ENCODE data around the gene FNDC3B. TPM values are rescaled to one million over a fixed set of nuclear protein-coding genes. Genes with fewer than 3 reads are reported as not detected.

Gene FNDC3B
- total and polyA plus RNA-seq, 2 of the 8 experiments (the other 6 are each of a cell fraction or from before 2014, with no cell fraction given): 14.1 to 44.4 TPM

- H3K9me3 ChIP-seq (ENCODE audit: insufficient read depth in 2 of 2, low read depth in 1 of 2, low read length in 1 of 2): peaks cover 19 to 27% of the 10 kb centered on the region in 2 experiments
- H4K8ac ChIP-seq (ENCODE audit: extremely low read depth, insufficient read depth, low read length): no peak overlapping the region
- no peak overlapping the region for H2AK5ac ChIP-seq (ENCODE audit: low read depth, low read length)
- peaks cover 0 to 4% of the 10 kb centered on the region in 2 experiments; a peak in 2 of 4 replicates for H3K79me2 ChIP-seq (ENCODE audit: control insufficient read depth in 1 of 2, insufficient read depth in 2 of 2, low read length in 2 of 2)
- no peak overlapping the region for H4K5ac ChIP-seq (ENCODE audit: insufficient read length, low read depth, low read length)
- no peak overlapping the region for H2BK5ac ChIP-seq (ENCODE audit: low read depth, low read length)
- ChIA-PET POLR2A (ENCODE audit: partially characterized antibody) (no interaction called here), CTCF (ENCODE audit: partially characterized antibody) (interaction anchor here (1.3 to 2.1 kb wide), 2 partner anchors 9 to 13 kb away, joined by 4 read pairs; no protein-coding TSS in a partner anchor)
- H3K23me2 ChIP-seq (ENCODE audit: low read depth, low read length): no peaks in the 10 kb centered on the region
- FAIRE-seq (no peak), DNase-seq (ENCODE audit: low read depth in 1 of 2, low spot score in 2 of 2) (no peak)
- no peak overlapping the region for H3K14ac ChIP-seq (ENCODE audit: insufficient read length)
- H2BK15ac ChIP-seq (ENCODE audit: low read length): no peak overlapping the region
- no peaks in the 10 kb centered on the region for H3K4me1 ChIP-seq (replicated peaks in 1 of 4; ENCODE audit: control insufficient read depth in 3 of 4, insufficient read depth in 4 of 4, low read length in 3 of 4)
- H3K79me1 ChIP-seq (ENCODE audit: low read depth, low read length): 0 out of 2 replicates have a peak, but pooled peaks cover 2% of the 10 kb centered on the region
- H3K4me2 ChIP-seq (ENCODE audit: insufficient read depth in 1 of 2, low read depth in 2 of 2, low read length in 2 of 2): no peak overlapping the region
- H3K56ac ChIP-seq (replicated peaks; ENCODE audit: insufficient read length, low read depth, low read length): no peak overlapping the region
- H3K27me3 ChIP-seq (replicated peaks in 1 of 4; ENCODE audit: control insufficient read depth in 3 of 4, extremely low read depth in 1 of 4, insufficient read depth in 3 of 4, low read length in 3 of 4): no peaks in the 10 kb centered on the region
- no peak overlapping the region for H2BK12ac ChIP-seq (ENCODE audit: low read depth, low read length)
- 98% methylated on average over 4 of the region's 4 CpGs; no CpG with 5 or more reads in 1 of the 2 experiments for WGBS, 2 experiments (ENCODE audit: extremely low coverage in 1 of 2, insufficient coverage in 1 of 2, insufficient read length in 1 of 2, insufficient replicate concordance in 2 of 2, low coverage in 1 of 2, low lambda C conversion rate in 2 of 2, missing lambda C conversion rate in 1 of 2)
- H4K20me1 ChIP-seq (replicated peaks in 1 of 2; ENCODE audit: control insufficient read depth in 1 of 2, insufficient read depth in 2 of 2, low read length in 2 of 2): no peaks in the 10 kb centered on the region
- no peak overlapping the region for H3K4ac ChIP-seq (replicated peaks; ENCODE audit: insufficient read length, low read depth, low read length)
- H4K91ac ChIP-seq (replicated peaks; ENCODE audit: insufficient read length, low read length): no peak overlapping the region
- no peak overlapping the region for H3K4me3 ChIP-seq (ENCODE audit: extremely low read depth in 1 of 4, insufficient read depth in 2 of 4, low read depth in 3 of 4, low read length in 4 of 4)
- peaks cover 0 to 22% (median 6%) of the 10 kb centered on the region in 4 experiments; a peak in 4 of 8 replicates for H3K36me3 ChIP-seq (ENCODE audit: control insufficient read depth in 2 of 4, insufficient read depth in 4 of 4, low read length in 3 of 4)
- H2AFZ ChIP-seq (ENCODE audit: low read length): no peak overlapping the region
- no peak overlapping the region for H2BK20ac ChIP-seq (ENCODE audit: low read length)
- H3K23ac ChIP-seq (ENCODE audit: insufficient read length): no peak overlapping the region
- H2BK120ac ChIP-seq (replicated peaks; ENCODE audit: low read depth, low read length): no peak overlapping the region
- H3K27ac ChIP-seq (ENCODE audit: low read depth, low read length): no peak overlapping the region
- no peak overlapping the region for H3K9ac ChIP-seq (replicated peaks in 1 of 4; ENCODE audit: extremely low read depth in 1 of 4, low read depth in 3 of 4, low read length in 3 of 4)
- H3K18ac ChIP-seq (ENCODE audit: extremely low read depth, low read length): no peak overlapping the region
- TF ChIP-seq POLR2AphosphoS5 (IDR thresholded peaks at IDR 0.05; ENCODE audit: low read depth, low read length) (no peak), POU5F1 (IDR thresholded peaks at IDR 0.05; ENCODE audit: low read depth, low read length) (no peak), MAX (IDR thresholded peaks at IDR 0.05) (no peak), KDM1A (IDR thresholded peaks at IDR 0.05; ENCODE audit: borderline replicate concordance, low read length) (no peak), NANOG (IDR thresholded peaks at IDR 0.05; ENCODE audit: insufficient read depth, low read depth, low read length, poor library complexity, severe bottlenecking) (no peak), SAP30 (IDR thresholded peaks at IDR 0.05; ENCODE audit: insufficient read depth, insufficient replicate concordance, low read length) (no peak), YY1 (IDR thresholded peaks at IDR 0.05; ENCODE audit: low read depth, low read length) (no peak), BCL11A (IDR thresholded peaks at IDR 0.05; ENCODE audit: low read depth in 2 of 2, low read length in 2 of 2) (no peak), SIX5 (IDR thresholded peaks at IDR 0.05; ENCODE audit: low read depth, low read length) (no peak), GABPA (IDR thresholded peaks at IDR 0.05; ENCODE audit: borderline replicate concordance, insufficient read depth, low read length) (no peak), ZNF274 (IDR thresholded peaks at IDR 0.05; ENCODE audit: borderline replicate concordance, extremely low read depth, low read length) (no peak), NRF1 (IDR thresholded peaks at IDR 0.05; ENCODE audit: low read depth, low read length) (no peak), RFX5 (IDR thresholded peaks at IDR 0.05; ENCODE audit: borderline replicate concordance, low read depth, low read length) (no peak), RBBP5 (IDR thresholded peaks at IDR 0.05; ENCODE audit: borderline replicate concordance, low read depth, low read length) (no peak)
Observed at GRCh38 chr3:172238188-172238587, 198.8 kb downstream of the FNDC3B start.
